NT2/D1 (cell line): Measurements from ENCODE around the gene OR10V1.

Source experiments
- DNase-seq: peaks from one replicate; pipeline ENCODE4 v3.0.0-alpha.2; 2011; ENCODE audit warnings: low read depth, low spot score
- H3K27me3 ChIP-seq: 2 replicates; pipeline ENCODE4 v1.6.0; 2011; ENCODE audit warnings: mild to moderate bottlenecking; ENCODE audit not compliant: insufficient read length, insufficient read depth
- H3K36me3 ChIP-seq: 2 replicates; pipeline ENCODE4 v1.6.1; 2011; ENCODE audit warnings: mild to moderate bottlenecking, low read length, mixed read lengths; ENCODE audit not compliant: insufficient read depth, insufficient read length
- H3K4me1 ChIP-seq: 2 replicates; pipeline ENCODE4 v1.5.1; 2011; ENCODE audit not compliant: insufficient read depth, insufficient read length
- H3K4me3 ChIP-seq: 2 replicates; pipeline ENCODE4 v1.5.1; 2011; ENCODE audit warnings: low read depth; ENCODE audit not compliant: insufficient read length
- H3K9ac ChIP-seq: 2 replicates; pipeline ENCODE4 v1.6.0; 2011; ENCODE audit warnings: low read depth; ENCODE audit not compliant: insufficient read length
- H3K9me3 ChIP-seq: 2 replicates; pipeline ENCODE4 v1.5.1; 2011; ENCODE audit warnings: mild to moderate bottlenecking, low read length; ENCODE audit not compliant: insufficient read depth
- SUZ12 ChIP-seq: IDR thresholded peaks from 2 replicates; pipeline ENCODE4 v1.6.1; 2011; ENCODE audit not compliant: insufficient read length, insufficient read depth; ENCODE audit errors: extremely low read depth
- YY1 ChIP-seq: IDR thresholded peaks from 2 replicates; pipeline ENCODE4 v1.6.1; 2011; ENCODE audit not compliant: insufficient read length, insufficient read depth
- ZNF274 ChIP-seq: IDR thresholded peaks from 2 replicates; pipeline ENCODE4 v1.6.1; 2011; ENCODE audit warnings: mild to moderate bottlenecking, low read depth, low read length

Gene OR10V1

GRCh38 chr11:59713745-59714144 is at the start of gene OR10V1:
OR10V1 (minus strand) TSS chr11:59713845; CDS start chr11:59713845, 0 bp downstream.
- TF ChIP-seq ZNF274 (no peak), YY1 (no peak), SUZ12 (no peak)
- Histone ChIP-seq H3K9me3 (no peaks in the 10 kb centered on the region), H3K36me3 (no peaks in the 10 kb centered on the region), H3K9ac (no peak within 1 kb of the TSS), H3K4me3 (no peak within 1 kb of the TSS), H3K27me3 (no peaks in the 10 kb centered on the region), H3K4me1 (no peaks in the 10 kb centered on the region)
- no peak for DNase-seq

- no peak overlapping the region for H3K4me3 ChIP-seq
- no peaks in the 10 kb centered on the region for H3K27me3 ChIP-seq
- peaks cover 33% of the 10 kb centered on the region for H3K36me3 ChIP-seq
- H3K9ac ChIP-seq: no peak overlapping the region
- H3K9me3 ChIP-seq: no peaks in the 10 kb centered on the region
- no peak for DNase-seq
- no peaks in the 10 kb centered on the region for H3K4me1 ChIP-seq
- TF ChIP-seq SUZ12 (no peak), ZNF274 (no peak), YY1 (no peak)
Measured at GRCh38 chr11:59761993-59762392, 48.3 kb upstream of the OR10V1 start.

DNA sequence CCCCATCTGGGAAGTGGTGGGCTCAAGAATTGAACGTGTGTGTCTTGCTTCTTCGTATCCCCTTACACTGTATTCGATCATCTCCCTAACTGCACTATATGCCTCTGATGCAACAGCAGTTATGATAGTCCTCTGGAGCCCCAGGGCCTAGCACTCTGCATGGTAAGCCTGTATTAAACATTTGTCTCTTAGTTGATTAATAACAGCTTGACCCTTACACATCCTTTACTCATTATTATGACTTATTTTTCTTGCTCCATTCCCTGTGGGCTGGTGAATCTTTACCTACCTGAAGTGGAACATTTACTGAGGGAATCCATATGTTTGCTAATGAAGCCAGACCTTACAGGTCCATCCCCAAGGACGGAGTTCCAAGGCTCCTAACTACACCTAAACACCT is 47.1 kb upstream of the OR10V1 start:
- H3K36me3 ChIP-seq: peaks cover 35% of the 10 kb centered on the region
- H3K27me3 ChIP-seq: no peaks in the 10 kb centered on the region
- DNase-seq: no peak
- TF ChIP-seq YY1: no peak
- TF ChIP-seq SUZ12: no peak
- TF ChIP-seq ZNF274: no peak
- no peak overlapping the region for H3K9ac ChIP-seq
- no peak overlapping the region for H3K4me3 ChIP-seq
- H3K9me3 ChIP-seq: no peaks in the 10 kb centered on the region
- no peaks in the 10 kb centered on the region for H3K4me1 ChIP-seq

DNA sequence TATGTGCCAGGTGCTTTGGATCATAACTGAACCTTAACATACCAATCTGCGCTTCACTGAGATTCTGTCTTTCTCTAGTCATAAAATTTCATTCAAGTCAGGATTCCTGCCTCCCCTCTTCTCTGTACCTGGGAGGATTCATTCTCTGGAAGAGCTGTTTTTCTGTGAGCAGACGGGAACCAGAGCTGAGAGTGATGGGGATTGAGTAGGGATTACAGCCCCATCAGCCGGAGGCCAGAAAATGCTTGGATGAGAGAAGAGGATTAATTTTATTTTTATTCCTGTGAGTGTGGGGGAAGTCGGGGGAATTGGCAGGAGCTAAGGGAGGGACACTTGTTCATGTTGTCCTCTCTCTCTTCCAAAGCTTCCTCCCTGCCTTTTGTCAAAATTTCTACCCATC is 46.3 kb upstream of the OR10V1 start:
- Histone ChIP-seq H3K9me3 (no peaks in the 10 kb centered on the region), H3K27me3 (no peaks in the 10 kb centered on the region), H3K9ac (no peak overlapping the region), H3K36me3 (peaks cover 35% of the 10 kb centered on the region), H3K4me1 (no peaks in the 10 kb centered on the region), H3K4me3 (no peak overlapping the region)
- no peak for DNase-seq
- TF ChIP-seq SUZ12 (no peak), YY1 (no peak), ZNF274 (no peak)

GRCh38 chr11:59758401-59759037 is 44.9 kb upstream of the OR10V1 start:
- Histone ChIP-seq H3K9me3 (no peaks in the 10 kb centered on the region), H3K4me3 (no peak overlapping the region), H3K4me1 (no peaks in the 10 kb centered on the region), H3K9ac (no peak overlapping the region), H3K27me3 (no peaks in the 10 kb centered on the region), H3K36me3 (peaks cover 35% of the 10 kb centered on the region)
- DNase-seq: no peak
- no peak for TF ChIP-seq YY1
- no peak for TF ChIP-seq SUZ12
- TF ChIP-seq ZNF274: no peak

DNA sequence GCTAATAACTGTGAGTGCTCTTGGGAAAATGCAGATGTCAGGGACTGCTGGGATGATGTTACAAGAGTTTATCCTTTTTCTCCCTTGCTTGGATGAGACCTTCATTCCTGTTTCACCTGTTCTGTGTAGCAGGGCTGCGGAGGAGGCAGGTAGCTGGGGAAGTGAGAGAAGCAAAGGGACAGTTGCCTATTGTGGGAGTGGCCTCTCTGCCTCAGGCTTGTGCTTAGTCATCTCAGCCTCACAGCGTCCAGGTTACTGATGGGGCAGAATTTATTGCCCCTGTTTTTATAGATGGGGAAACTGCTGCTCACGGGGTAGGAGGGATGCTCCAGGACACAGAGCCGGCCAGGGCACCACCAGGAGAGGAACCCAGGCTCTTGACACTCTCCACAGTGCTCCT is 43.2 kb upstream of the OR10V1 start:
- Histone ChIP-seq H3K36me3 (peaks cover 25% of the 10 kb centered on the region), H3K4me3 (peak overlapping the region; percentile 90), H3K27me3 (no peaks in the 10 kb centered on the region), H3K4me1 (no peaks in the 10 kb centered on the region), H3K9ac (no peak overlapping the region), H3K9me3 (no peaks in the 10 kb centered on the region)
- TF ChIP-seq ZNF274 (no peak), SUZ12 (no peak), YY1 (no peak)
- no peak for DNase-seq

DNA sequence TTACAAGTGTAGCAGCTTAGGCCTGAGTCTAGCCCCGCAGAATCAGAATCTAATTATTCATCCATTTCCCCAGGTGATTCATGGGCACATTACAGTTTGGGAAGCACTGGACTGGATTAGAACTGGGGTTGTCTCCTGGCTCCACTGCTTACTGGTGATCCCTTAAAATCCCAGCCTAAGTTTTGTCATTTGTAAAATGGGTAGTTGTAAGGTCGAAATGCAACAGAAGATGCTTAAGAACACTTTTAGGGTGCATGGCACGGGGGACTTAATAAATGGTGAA is 42.9 kb upstream of the OR10V1 start:
- Histone ChIP-seq H3K9ac (peak overlapping the region; percentile 89), H3K4me3 (peak overlapping the region; percentile 90), H3K36me3 (peaks cover 24% of the 10 kb centered on the region), H3K9me3 (no peaks in the 10 kb centered on the region), H3K27me3 (no peaks in the 10 kb centered on the region), H3K4me1 (no peaks in the 10 kb centered on the region)
- TF ChIP-seq ZNF274 (no peak), YY1 (no peak), SUZ12 (no peak)
- DNase-seq: no peak
